B cell (primary cell): Measurements from ENCODE around the gene ECE1.

ENCODE experiments used
- CTCF ChIP-seq: fragments of 200-600 bp; IDR thresholded peaks from one replicate; pipeline ENCODE4 v1.8.0; 2022; ENCODE audit warnings: antibody characterized with exemption, mild to moderate bottlenecking
- EZH2 ChIP-seq: IDR thresholded peaks from 2 replicates; pipeline ENCODE4 v1.6.1; 2012; ENCODE audit warnings: borderline replicate concordance, low read depth, mild to moderate bottlenecking, moderate library complexity, low read length; ENCODE audit not compliant: insufficient read depth, poor library complexity, severe bottlenecking

- TF ChIP-seq CTCF (peak; percentile 78), EZH2 (no peak)
These were observed 73.1 kb downstream of the ECE1 start for GRCh38 chr1:21216835-21217811.
